Right lobe of liver (tissue), 4 donors: ENCODE results near the gene CARD6.
"Not testable (repeated sequence)": the region's sequence is repeated elsewhere in the genome, so short reads cannot be mapped to it uniquely, and the experiment has no call there.

Experiments
- CTCF ChIP-seq, 4 donors: fragments of 200-600 bp in 3 of 4; fragments of 450-650 bp in 1 of 4; IDR thresholded peaks; one replicate each; pipeline versions ENCODE4 v1.5.1 to v1.8.0; 2016 to 2022; ENCODE audit warnings: antibody characterized with exemption in 4 of 4, mild to moderate bottlenecking in 2 of 4
- POLR2A ChIP-seq: fragments of 450-650 bp; IDR thresholded peaks from one replicate; pipeline ENCODE4 v1.6.1; 2017; ENCODE audit warnings: antibody characterized with exemption, mild to moderate bottlenecking
- donor health status: DM: no; HTN: no; CAD: no.
- donor health status: DM: no; HTN: no; CAD: no.
- donor health status: DM: no; HTN: yes; CAD: no.

- not testable (repeated sequence) for TF ChIP-seq CTCF (IDR thresholded peaks at IDR 0.05); POLR2A
Measured at GRCh38 chr5:40895440-40896425, 54.6 kb downstream of the CARD6 start.
